Stomach (tissue), 4 donors: Measurements from ENCODE around the gene TNFRSF14.

Source experiments
- CTCF ChIP-seq, 7 experiments: fragments of 450-650 bp in 4 of 7; fragments of 200-600 bp in 3 of 7; sonication (generic) in 3 of 7; IDR thresholded peaks; one replicate each; pipeline ENCODE4 v1.5.1; 2016 to 2019; ENCODE audit warnings: antibody characterized with exemption in 7 of 7, control low read depth in 2 of 7, mild to moderate bottlenecking in 1 of 7
- EP300 ChIP-seq: sonication (generic); formaldehyde crosslinking; IDR thresholded peaks from one replicate; pipeline ENCODE4 v1.6.1; 2017; ENCODE audit warnings: antibody characterized with exemption
- POLR2A ChIP-seq, 4 donors: fragments of 450-650 bp; IDR thresholded peaks; one replicate each; pipeline ENCODE4 v1.6.1; 2016; ENCODE audit warnings: antibody characterized with exemption in 4 of 4, control low read depth in 2 of 4, mild to moderate bottlenecking in 1 of 4, moderate library complexity in 1 of 4
- POLR2AphosphoS5 ChIP-seq, 3 donors: sonication (generic); formaldehyde crosslinking; IDR thresholded peaks; one replicate each; pipeline ENCODE4 v1.6.1; 2016; ENCODE audit warnings: antibody characterized with exemption in 3 of 3

- no peak for TF ChIP-seq CTCF (IDR thresholded peaks at IDR 0.05)
- TF ChIP-seq POLR2A (IDR thresholded peaks at IDR 0.05), result no peak
- no peak for TF ChIP-seq POLR2AphosphoS5 (IDR thresholded peaks at IDR 0.05)
- TF ChIP-seq EP300, result no peak
Observed at GRCh38 chr1:2583331-2583791, 27.2 kb downstream of the TNFRSF14 start.
